Measurements from ENCODE around the gene PEX3. TPM values are rescaled to one million over a fixed set of nuclear protein-coding genes. Genes with fewer than 3 reads are reported as not detected.

Gene PEX3
- total RNA-seq, 1 experiment from 2014 or later = 38.0 TPM

DNA sequence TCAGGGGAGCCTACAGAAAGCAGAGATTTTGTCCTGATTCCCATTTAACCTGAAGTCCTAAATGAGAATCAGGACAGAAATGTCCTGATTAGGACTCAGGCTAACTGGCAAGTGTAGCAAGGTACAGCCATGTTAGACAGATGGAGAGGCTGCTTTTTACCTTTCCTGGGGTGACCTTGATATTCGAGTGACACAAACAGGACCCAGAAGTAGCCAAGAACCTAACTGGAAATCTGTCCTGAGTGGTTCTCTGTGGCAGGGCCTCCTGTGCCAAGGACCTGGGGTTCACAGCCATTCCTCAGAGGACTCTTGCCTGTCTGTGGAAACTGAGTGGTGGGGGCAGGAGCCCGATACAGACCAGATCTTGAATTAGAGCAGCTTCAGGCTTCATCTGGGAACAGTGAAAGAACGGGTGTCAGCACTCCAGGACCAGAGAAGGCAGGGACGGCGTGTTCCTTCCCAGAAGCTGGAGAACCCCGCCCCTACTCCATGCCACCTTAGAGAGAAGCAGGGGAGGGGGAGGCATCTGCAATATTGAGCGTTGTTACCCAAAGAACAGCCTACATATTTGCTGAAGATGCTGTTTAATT, 65.3 kb downstream of the PEX3 start:
- Histone ChIP-seq H3K4me3 (ENCODE audit: low read length) (no peak overlapping the region), H4K20me1 (ENCODE audit: insufficient read depth, low read depth, low read length) (no peaks in the 10 kb centered on the region), H3K36me3 (ENCODE audit: insufficient read depth, low read length) (no peaks in the 10 kb centered on the region), H2AFZ (ENCODE audit: low read length) (no peak overlapping the region), H3K27ac (ENCODE audit: low read length) (no peak overlapping the region), H3K9me2 (replicated peaks; ENCODE audit: insufficient read depth, low read length) (no peaks in the 10 kb centered on the region), H3K9me3 (ENCODE audit: low read length) (no peaks in the 10 kb centered on the region), H3K27me3 (ENCODE audit: low read length) (no peaks in the 10 kb centered on the region), H3K4me1 (ENCODE audit: low read length) (no peaks in the 10 kb centered on the region), H3K9ac (ENCODE audit: low read length) (no peak overlapping the region), H3K4me2 (ENCODE audit: low read depth, low read length, poor library complexity, severe bottlenecking) (no peak overlapping the region), H3K79me2 (ENCODE audit: low read length) (no peaks in the 10 kb centered on the region)
- DNase-seq = no peak

DNA sequence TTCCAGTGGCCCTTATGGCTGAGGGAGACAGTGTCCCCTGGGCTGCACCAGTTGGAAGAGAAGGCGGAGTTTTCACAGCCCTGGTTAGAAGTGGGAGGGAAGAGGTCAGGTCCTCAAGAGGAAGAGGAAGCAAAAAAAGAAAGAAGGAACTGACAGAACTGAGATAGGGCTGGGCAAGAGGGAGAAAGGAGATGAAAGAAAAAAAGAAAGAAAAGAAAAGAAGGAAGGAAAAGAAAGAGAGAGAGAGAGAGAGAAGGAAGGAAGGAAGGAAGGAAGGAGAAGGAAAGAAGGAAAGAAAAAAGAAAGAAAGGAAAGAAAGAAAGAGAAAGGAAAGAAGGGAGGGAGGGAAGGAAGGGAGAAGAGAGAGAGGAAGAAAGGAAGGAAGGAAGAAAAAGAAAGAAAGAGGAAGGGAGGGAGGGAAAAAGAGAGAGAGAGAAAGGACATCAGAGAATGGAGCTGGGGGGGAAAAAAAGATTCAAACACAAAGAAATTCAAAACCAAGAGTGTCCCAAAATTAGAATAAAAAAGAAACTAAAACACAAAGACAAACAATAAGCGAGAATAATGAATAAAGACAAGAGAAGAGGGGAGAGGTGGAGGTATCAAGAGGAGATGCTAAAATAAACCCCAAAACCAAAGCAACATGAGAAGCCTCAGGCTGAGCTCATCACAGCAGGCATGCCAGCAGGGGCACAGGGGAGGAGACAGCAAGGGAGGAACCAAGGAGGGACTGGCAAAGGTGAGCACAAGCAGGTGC, 66.3 kb downstream of the PEX3 start:
- Histone ChIP-seq H3K4me2 (ENCODE audit: low read depth, low read length, poor library complexity, severe bottlenecking) (no peak overlapping the region), H3K9me3 (ENCODE audit: low read length) (no peaks in the 10 kb centered on the region), H3K9ac (ENCODE audit: low read length) (no peak overlapping the region), H3K36me3 (ENCODE audit: insufficient read depth, low read length) (no peaks in the 10 kb centered on the region), H4K20me1 (ENCODE audit: insufficient read depth, low read depth, low read length) (no peaks in the 10 kb centered on the region), H3K27ac (ENCODE audit: low read length) (no peak overlapping the region), H3K9me2 (replicated peaks; ENCODE audit: insufficient read depth, low read length) (no peaks in the 10 kb centered on the region), H3K27me3 (ENCODE audit: low read length) (no peaks in the 10 kb centered on the region), H2AFZ (ENCODE audit: low read length) (no peak overlapping the region), H3K79me2 (ENCODE audit: low read length) (no peaks in the 10 kb centered on the region), H3K4me3 (ENCODE audit: low read length) (no peak overlapping the region), H3K4me1 (ENCODE audit: low read length) (no peaks in the 10 kb centered on the region)
- DNase-seq = no peak

- Histone ChIP-seq H4K20me1 (ENCODE audit: insufficient read depth, low read depth, low read length) (no peaks in the 10 kb centered on the region), H3K36me3 (ENCODE audit: insufficient read depth, low read length) (no peaks in the 10 kb centered on the region), H2AFZ (ENCODE audit: low read length) (no peak overlapping the region), H3K4me3 (ENCODE audit: low read length) (no peak overlapping the region), H3K9ac (ENCODE audit: low read length) (no peak overlapping the region), H3K4me1 (ENCODE audit: low read length) (no peaks in the 10 kb centered on the region), H3K27me3 (ENCODE audit: low read length) (no peaks in the 10 kb centered on the region), H3K4me2 (ENCODE audit: low read depth, low read length, poor library complexity, severe bottlenecking) (no peak overlapping the region), H3K9me2 (replicated peaks; ENCODE audit: insufficient read depth, low read length) (no peaks in the 10 kb centered on the region), H3K79me2 (ENCODE audit: low read length) (no peaks in the 10 kb centered on the region), H3K27ac (ENCODE audit: low read length) (no peak overlapping the region), H3K9me3 (ENCODE audit: low read length) (no peaks in the 10 kb centered on the region)
- DNase-seq = no peak
Observed at GRCh38 chr6:143517447-143517773, 66.8 kb downstream of the PEX3 start.

DNA sequence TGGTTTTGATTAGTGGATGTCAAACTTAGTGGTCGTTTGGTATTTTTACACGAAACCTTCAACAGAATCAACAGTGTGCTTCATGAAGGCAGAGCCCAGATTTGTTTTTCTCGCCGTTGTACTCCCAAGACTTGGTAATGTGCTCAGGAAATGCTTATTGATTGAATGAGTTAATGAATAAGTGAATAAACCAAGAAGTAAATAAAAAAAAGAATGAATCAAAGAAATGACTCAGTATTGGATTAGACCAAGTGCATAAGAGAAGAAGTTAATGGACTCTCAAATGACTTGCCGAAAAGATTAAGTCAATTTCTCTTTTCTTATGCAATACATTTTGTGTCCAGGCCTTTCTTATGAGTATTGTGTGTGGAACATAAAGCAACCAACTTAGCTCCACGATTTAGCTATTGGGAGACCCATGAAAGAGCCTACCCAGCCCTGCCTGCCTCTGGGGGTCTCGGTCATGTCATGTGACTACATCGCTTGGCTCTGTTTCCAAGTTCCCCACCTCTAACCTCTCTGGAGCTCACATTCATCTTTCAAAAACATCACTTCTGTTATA, 71.5 kb downstream of the PEX3 start:
- H3K79me2 ChIP-seq (ENCODE audit: low read length) = no peaks in the 10 kb centered on the region
- no peaks in the 10 kb centered on the region for H3K4me1 ChIP-seq (ENCODE audit: low read length)
- H3K4me3 ChIP-seq (ENCODE audit: low read length) = no peak overlapping the region
- no peak overlapping the region for H2AFZ ChIP-seq (ENCODE audit: low read length)
- H3K4me2 ChIP-seq (ENCODE audit: low read depth, low read length, poor library complexity, severe bottlenecking) = no peak overlapping the region
- DNase-seq = no peak
- H3K9ac ChIP-seq (ENCODE audit: low read length) = no peak overlapping the region
- no peaks in the 10 kb centered on the region for H3K9me2 ChIP-seq (replicated peaks; ENCODE audit: insufficient read depth, low read length)
- H3K9me3 ChIP-seq (ENCODE audit: low read length) = no peaks in the 10 kb centered on the region
- no peak overlapping the region for H3K27ac ChIP-seq (ENCODE audit: low read length)
- no peaks in the 10 kb centered on the region for H3K36me3 ChIP-seq (ENCODE audit: insufficient read depth, low read length)
- no peaks in the 10 kb centered on the region for H4K20me1 ChIP-seq (ENCODE audit: insufficient read depth, low read depth, low read length)
- H3K27me3 ChIP-seq (ENCODE audit: low read length) = no peaks in the 10 kb centered on the region

DNA sequence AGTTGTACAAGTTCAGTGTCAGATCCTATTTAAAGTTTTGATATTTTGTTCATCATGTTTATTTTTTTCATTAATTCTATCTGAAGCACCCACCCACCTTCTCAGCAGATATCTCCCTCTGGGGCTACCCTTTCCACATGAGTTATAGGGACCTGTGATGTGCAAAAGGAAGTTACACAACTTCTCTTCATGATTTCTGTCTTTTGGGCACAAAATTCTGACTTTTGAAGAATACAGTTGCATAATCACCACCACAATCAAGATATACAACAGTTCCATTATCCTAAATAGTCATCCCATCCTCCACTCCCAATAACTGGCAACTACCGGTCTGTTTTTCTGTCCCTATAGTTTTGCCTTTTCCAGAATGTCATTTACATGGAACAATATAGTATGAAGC, 74.8 kb downstream of the PEX3 start:
- no peak overlapping the region for H3K4me3 ChIP-seq (ENCODE audit: low read length)
- no peak overlapping the region for H2AFZ ChIP-seq (ENCODE audit: low read length)
- no peak overlapping the region for H3K27ac ChIP-seq (ENCODE audit: low read length)
- H3K9me3 ChIP-seq (ENCODE audit: low read length) = no peaks in the 10 kb centered on the region
- no peaks in the 10 kb centered on the region for H3K4me1 ChIP-seq (ENCODE audit: low read length)
- H3K79me2 ChIP-seq (ENCODE audit: low read length) = no peaks in the 10 kb centered on the region
- H3K27me3 ChIP-seq (ENCODE audit: low read length) = no peaks in the 10 kb centered on the region
- H3K9ac ChIP-seq (ENCODE audit: low read length) = no peak overlapping the region
- H3K4me2 ChIP-seq (ENCODE audit: low read depth, low read length, poor library complexity, severe bottlenecking) = no peak overlapping the region
- no peaks in the 10 kb centered on the region for H4K20me1 ChIP-seq (ENCODE audit: insufficient read depth, low read depth, low read length)
- H3K9me2 ChIP-seq (replicated peaks; ENCODE audit: insufficient read depth, low read length) = no peaks in the 10 kb centered on the region
- H3K36me3 ChIP-seq (ENCODE audit: insufficient read depth, low read length) = no peaks in the 10 kb centered on the region
- no peak for DNase-seq

GRCh38 chr6:143527677-143528076, 77.1 kb downstream of the PEX3 start:
- no peaks in the 10 kb centered on the region for H4K20me1 ChIP-seq (ENCODE audit: insufficient read depth, low read depth, low read length)
- H3K9ac ChIP-seq (ENCODE audit: low read length) = no peak overlapping the region
- no peak overlapping the region for H3K4me2 ChIP-seq (ENCODE audit: low read depth, low read length, poor library complexity, severe bottlenecking)
- H3K27me3 ChIP-seq (ENCODE audit: low read length) = no peaks in the 10 kb centered on the region
- H3K79me2 ChIP-seq (ENCODE audit: low read length) = no peaks in the 10 kb centered on the region
- H3K27ac ChIP-seq (ENCODE audit: low read length) = no peak overlapping the region
- no peaks in the 10 kb centered on the region for H3K36me3 ChIP-seq (ENCODE audit: insufficient read depth, low read length)
- H3K9me3 ChIP-seq (ENCODE audit: low read length) = no peaks in the 10 kb centered on the region
- H3K4me3 ChIP-seq (ENCODE audit: low read length) = no peak overlapping the region
- no peaks in the 10 kb centered on the region for H3K4me1 ChIP-seq (ENCODE audit: low read length)
- no peak for DNase-seq
- H3K9me2 ChIP-seq (replicated peaks; ENCODE audit: insufficient read depth, low read length) = no peaks in the 10 kb centered on the region
- H2AFZ ChIP-seq (ENCODE audit: low read length) = no peak overlapping the region

- DNase-seq = no peak
- Histone ChIP-seq H3K27ac (ENCODE audit: low read length) (no peak overlapping the region), H3K4me2 (ENCODE audit: low read depth, low read length, poor library complexity, severe bottlenecking) (no peak overlapping the region)
Observed at GRCh38 chr6:143528164-143528811, 77.7 kb downstream of the PEX3 start.

DNA sequence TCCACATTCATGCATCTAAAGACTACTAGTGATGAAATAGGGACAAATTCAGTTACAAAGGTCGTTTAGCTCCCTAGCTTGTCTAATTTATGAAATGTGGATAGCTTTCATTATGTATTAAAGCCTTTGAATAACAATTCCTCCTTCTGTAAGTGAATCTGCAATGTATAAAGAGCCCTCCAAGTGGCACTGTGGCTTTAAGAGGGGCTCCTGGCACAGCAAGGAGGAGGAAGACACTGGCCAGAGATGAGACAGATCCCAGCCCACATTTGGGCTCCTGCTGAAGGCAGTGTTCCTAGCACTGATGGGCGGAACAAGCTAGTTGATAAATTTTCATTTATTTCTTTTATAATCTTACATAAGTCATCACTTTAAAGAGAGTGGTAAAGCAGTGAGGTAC, 78.5 kb downstream of the PEX3 start:
- Histone ChIP-seq H3K4me3 (ENCODE audit: low read length) (no peak overlapping the region), H3K4me2 (ENCODE audit: low read depth, low read length, poor library complexity, severe bottlenecking) (no peak overlapping the region), H4K20me1 (ENCODE audit: insufficient read depth, low read depth, low read length) (no peaks in the 10 kb centered on the region), H2AFZ (ENCODE audit: low read length) (no peak overlapping the region), H3K9ac (ENCODE audit: low read length) (no peak overlapping the region), H3K9me2 (replicated peaks; ENCODE audit: insufficient read depth, low read length) (no peaks in the 10 kb centered on the region), H3K79me2 (ENCODE audit: low read length) (no peaks in the 10 kb centered on the region), H3K27ac (ENCODE audit: low read length) (no peak overlapping the region), H3K9me3 (ENCODE audit: low read length) (no peaks in the 10 kb centered on the region), H3K36me3 (ENCODE audit: insufficient read depth, low read length) (no peaks in the 10 kb centered on the region), H3K4me1 (ENCODE audit: low read length) (no peaks in the 10 kb centered on the region), H3K27me3 (ENCODE audit: low read length) (no peaks in the 10 kb centered on the region)
- no peak for DNase-seq

More at GRCh38 chr6:143528164-143528811, 77.7 kb downstream of the PEX3 start:
- no peaks in the 10 kb centered on the region for H3K36me3 ChIP-seq (ENCODE audit: insufficient read depth, low read length)
- H4K20me1 ChIP-seq (ENCODE audit: insufficient read depth, low read depth, low read length) = no peaks in the 10 kb centered on the region
- no peak overlapping the region for H3K4me3 ChIP-seq (ENCODE audit: low read length)
- no peaks in the 10 kb centered on the region for H3K4me1 ChIP-seq (ENCODE audit: low read length)
- no peaks in the 10 kb centered on the region for H3K79me2 ChIP-seq (ENCODE audit: low read length)
- no peak overlapping the region for H2AFZ ChIP-seq (ENCODE audit: low read length)
- no peaks in the 10 kb centered on the region for H3K9me2 ChIP-seq (replicated peaks; ENCODE audit: insufficient read depth, low read length)
- H3K27me3 ChIP-seq (ENCODE audit: low read length) = no peaks in the 10 kb centered on the region
- H3K9me3 ChIP-seq (ENCODE audit: low read length) = no peaks in the 10 kb centered on the region
- H3K9ac ChIP-seq (ENCODE audit: low read length) = no peak overlapping the region
